ENCODE measurements around the gene RAI1.

The RAI1 gene

GRCh38 chr17:17833658-17834357 is 152.6 kb downstream of the RAI1 start:
- no peak for DNase-seq (ENCODE audit: low spot score)

GRCh38 chr17:17834974-17835373 is 153.7 kb downstream of the RAI1 start:
- DNase-seq (ENCODE audit: low spot score), result no peak

- DNase-seq (ENCODE audit: low spot score), result no peak
These were observed 154.4 kb downstream of the RAI1 start for GRCh38 chr17:17835415-17836249.

- DNase-seq (ENCODE audit: low spot score), result peak; percentile 98
These were observed 155.1 kb downstream of the RAI1 start for GRCh38 chr17:17836250-17836817.

- no peak for DNase-seq (ENCODE audit: low spot score)
These were observed 155.6 kb downstream of the RAI1 start, which contains the start of gene SREBF1 for GRCh38 chr17:17836818-17837379. Gene SREBF1 (minus strand): TSS chr17:17836986. CDS start chr17:17836817, 169 bp downstream.

GRCh38 chr17:17837380-17837821 is 156.1 kb downstream of the RAI1 start:
- DNase-seq (ENCODE audit: low spot score), result no peak

GRCh38 chr17:17837966-17838962 is 157.0 kb downstream of the RAI1 start:
- no peak for DNase-seq (ENCODE audit: low spot score)

GRCh38 chr17:17839791-17840707 is 158.8 kb downstream of the RAI1 start:
- peak; percentile 86 for DNase-seq (ENCODE audit: low spot score)

- no peak for DNase-seq (ENCODE audit: low spot score)
These were observed 159.7 kb downstream of the RAI1 start for GRCh38 chr17:17840751-17841591.

GRCh38 chr17:17841601-17842025 is 160.4 kb downstream of the RAI1 start:
- no peak for DNase-seq (ENCODE audit: low spot score)

GRCh38 chr17:17842111-17842876 is 161.0 kb downstream of the RAI1 start:
- DNase-seq (ENCODE audit: low spot score), result no peak

- no peak for DNase-seq (ENCODE audit: low spot score)
These were observed 161.8 kb downstream of the RAI1 start for GRCh38 chr17:17843096-17843495.

GRCh38 chr17:17844079-17844478 is 162.8 kb downstream of the RAI1 start:
- no peak for DNase-seq (ENCODE audit: low spot score)

GRCh38 chr17:17844500-17844899 is 163.2 kb downstream of the RAI1 start:
- DNase-seq (ENCODE audit: low spot score), result no peak

- DNase-seq (ENCODE audit: low spot score), result no peak
These were observed 164.0 kb downstream of the RAI1 start for GRCh38 chr17:17845046-17845775.

- DNase-seq (ENCODE audit: low spot score), result no peak
These were observed 164.7 kb downstream of the RAI1 start for GRCh38 chr17:17846003-17846402.

- no peak for DNase-seq (ENCODE audit: low spot score)
These were observed 165.4 kb downstream of the RAI1 start for GRCh38 chr17:17846645-17847044.

All from left forelimb (tissue), 1 donor.